Progenitor cell of endocrine pancreas (in vitro differentiated cells): ENCODE data around the gene SLC45A1. TPM values are rescaled to one million over a fixed set of nuclear protein-coding genes. Genes with fewer than 3 reads are reported as not detected.
A peak's percentile ranks its signal among the peaks of the same experiment; 100 is the strongest.

Source experiments
- DNase-seq: peaks from one replicate; pipeline ENCODE4 v3.0.0; 2021; ENCODE audit warnings: low spot score; ENCODE audit not compliant: unreplicated experiment
- H3K27ac Mint-ChIP-seq: 2 replicates; pipeline ENCODE4 v1.8.0; 2021; ENCODE audit warnings: mild to moderate bottlenecking, moderate library complexity, mixed read lengths
- H3K27me3 Mint-ChIP-seq: 2 replicates; pipeline ENCODE4 v1.8.0; 2021; ENCODE audit warnings: mixed read lengths
- H3K36me3 Mint-ChIP-seq: 2 replicates; pipeline ENCODE4 v1.8.0; 2022; ENCODE audit warnings: mixed read lengths; ENCODE audit not compliant: insufficient read depth
- H3K4me1 Mint-ChIP-seq: 2 replicates; pipeline ENCODE4 v1.8.0; 2021; ENCODE audit warnings: low read depth, mixed read lengths
- H3K4me3 Mint-ChIP-seq: 2 replicates; pipeline ENCODE4 v1.8.0; 2021; ENCODE audit warnings: low read depth, mild to moderate bottlenecking, moderate library complexity, mixed read lengths
- H3K9me3 Mint-ChIP-seq: 2 replicates; pipeline ENCODE4 v1.8.0; 2021; ENCODE audit warnings: low read depth, mixed read lengths
- CTCF ChIP-seq: fragments of 200-600 bp; sonication (generic); IDR thresholded peaks from one replicate; pipeline ENCODE4 v1.5.0; 2021; ENCODE audit warnings: antibody characterized with exemption, mild to moderate bottlenecking; ENCODE audit not compliant: unreplicated experiment
- total RNA-seq: library from RNA; stranded (reverse); gene quantifications from 2 replicates; pipeline ENCODE4 v1.2.1, GENCODE V29; 2021

SLC45A1 gene
- total RNA-seq, 1 donor from 2014 or later: 0.86 TPM

- H3K27ac Mint-ChIP-seq: peak overlapping the region; percentile 29
- H3K4me3 Mint-ChIP-seq: peak overlapping the region; percentile 55
- H3K4me1 Mint-ChIP-seq: peaks cover 18% of the 10 kb centered on the region
- TF ChIP-seq CTCF: no peak
- peaks cover 43% of the 10 kb centered on the region for H3K27me3 Mint-ChIP-seq
- H3K36me3 Mint-ChIP-seq: no peaks in the 10 kb centered on the region
- no peak for DNase-seq
- H3K9me3 Mint-ChIP-seq: no peaks in the 10 kb centered on the region
These were observed 522 bp downstream of the SLC45A1 start for GRCh38 chr1:8318436-8318835.

- Mint-ChIP-seq H3K36me3 (no peaks in the 10 kb centered on the region), H3K4me3 (no peak overlapping the region), H3K27ac (no peak overlapping the region), H3K9me3 (no peaks in the 10 kb centered on the region), H3K4me1 (peaks cover 5% of the 10 kb centered on the region), H3K27me3 (peaks cover 30% of the 10 kb centered on the region)
- no peak for TF ChIP-seq CTCF
- no peak for DNase-seq
These were observed 3.7 kb downstream of the SLC45A1 start for GRCh38 chr1:8321612-8322011.

- Mint-ChIP-seq H3K9me3 (no peaks in the 10 kb centered on the region), H3K36me3 (no peaks in the 10 kb centered on the region), H3K27me3 (peaks cover 15% of the 10 kb centered on the region), H3K27ac (no peak overlapping the region), H3K4me1 (peaks cover under 1% of the 10 kb centered on the region), H3K4me3 (no peak overlapping the region)
- TF ChIP-seq CTCF: no peak
- DNase-seq: no peak
These were observed 5.8 kb downstream of the SLC45A1 start for GRCh38 chr1:8323706-8324105.

- Mint-ChIP-seq H3K27me3 (peaks cover 12% of the 10 kb centered on the region), H3K36me3 (no peaks in the 10 kb centered on the region), H3K27ac (no peak overlapping the region), H3K4me1 (no peaks in the 10 kb centered on the region), H3K4me3 (no peak overlapping the region), H3K9me3 (no peaks in the 10 kb centered on the region)
- TF ChIP-seq CTCF: no peak
- no peak for DNase-seq
These were observed 6.4 kb downstream of the SLC45A1 start for GRCh38 chr1:8324176-8324810.

- DNase-seq: no peak
- Mint-ChIP-seq H3K27ac (no peak overlapping the region), H3K4me3 (no peak overlapping the region), H3K27me3 (peaks cover 3% of the 10 kb centered on the region), H3K9me3 (no peaks in the 10 kb centered on the region), H3K4me1 (no peaks in the 10 kb centered on the region), H3K36me3 (no peaks in the 10 kb centered on the region)
- no peak for TF ChIP-seq CTCF
These were observed 7.9 kb downstream of the SLC45A1 start for GRCh38 chr1:8325771-8326170.
